Measurements from ENCODE around the gene IGFN1. TPM values are rescaled to one million over a fixed set of nuclear protein-coding genes. Genes with fewer than 3 reads are reported as not detected.

IGFN1 gene
- total and polyA plus RNA-seq, 10 donors = 0.02 to 0.03 (median 0.02) TPM; not detected in 7

DNA sequence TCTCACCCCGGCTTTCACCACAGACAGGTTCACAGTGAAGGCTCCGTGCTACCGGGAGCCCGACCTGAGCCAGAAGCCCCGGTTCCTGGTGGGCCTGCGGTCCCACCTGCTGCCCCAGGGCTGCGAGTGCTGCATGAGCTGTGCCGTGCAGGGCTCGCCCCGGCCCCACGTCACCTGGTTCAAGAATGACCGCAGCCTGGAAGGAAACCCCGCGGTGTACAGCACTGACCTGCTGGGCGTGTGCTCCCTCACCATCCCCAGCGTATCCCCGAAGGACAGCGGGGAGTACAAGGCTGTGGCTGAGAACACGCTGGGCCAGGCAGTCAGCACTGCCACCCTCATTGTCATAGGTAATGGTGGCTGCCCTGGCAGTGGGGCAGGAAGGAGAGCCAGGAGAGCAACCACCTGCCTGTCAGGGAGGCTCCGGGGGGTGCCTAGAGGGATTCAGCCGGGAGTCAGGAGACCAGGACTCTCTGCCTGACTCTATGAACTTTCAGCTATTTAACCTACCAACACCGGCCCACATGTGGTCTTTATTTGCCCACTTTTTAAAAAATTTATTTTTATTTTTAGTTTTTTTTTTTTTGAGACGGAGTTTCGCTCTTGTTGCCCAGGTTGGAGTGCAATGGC lies 36.4 kb downstream of the IGFN1 start:
- intact Hi-C loops (cut with DNase I; ENCODE audit: low total_unique reads) = no loop called here
- H3K36me3 ChIP-seq = no peaks in the 10 kb centered on the region
- no peak for DNase-seq

DNA sequence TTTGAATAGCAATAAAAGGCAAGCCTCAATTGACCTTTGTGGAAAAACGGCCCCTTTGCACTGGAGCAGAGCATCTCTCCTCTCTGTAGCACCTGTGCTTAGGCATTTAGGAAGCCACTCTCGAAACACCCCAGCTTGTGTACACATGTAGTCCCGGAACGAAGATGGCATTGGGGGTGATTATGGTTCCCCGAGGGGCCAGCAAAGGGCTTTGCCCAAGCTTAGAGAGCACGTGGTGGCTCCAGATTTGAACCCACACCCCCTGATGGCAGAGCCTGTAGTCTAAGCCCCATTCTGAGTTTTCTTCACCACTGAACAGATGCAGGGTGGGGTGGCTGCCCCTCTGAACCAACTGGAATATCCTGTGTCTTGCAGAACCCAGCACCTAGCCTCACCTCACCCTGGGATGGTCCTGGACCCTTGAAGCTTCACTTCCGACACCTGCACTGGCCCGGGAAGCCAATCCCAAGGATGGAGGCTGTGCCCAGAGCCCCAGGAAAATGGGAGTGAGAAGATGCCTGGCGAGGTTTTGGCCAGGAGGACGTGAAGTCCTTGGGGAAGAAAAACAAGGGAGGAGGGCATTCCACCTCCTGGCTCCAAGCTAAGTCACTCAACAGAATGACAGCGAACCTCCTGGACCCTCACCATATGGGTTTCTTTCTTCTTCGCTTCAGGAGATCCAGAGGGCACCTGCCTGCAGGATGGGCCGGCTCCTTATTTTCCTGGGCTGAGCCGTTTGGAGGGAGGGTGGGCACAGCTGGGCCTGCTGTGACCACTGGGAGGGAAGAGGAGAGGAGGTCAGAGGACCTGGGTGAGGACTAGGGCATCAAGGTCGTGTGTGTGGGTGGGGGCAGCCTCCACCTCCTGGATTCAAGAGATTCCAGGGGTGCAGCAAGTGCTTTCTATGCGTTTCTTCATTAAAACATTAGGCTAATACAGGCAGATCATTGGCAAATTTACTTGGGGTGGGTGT lies 37.7 kb downstream of the IGFN1 start:
- peaks cover 0 to 45% (median 0%) of the 10 kb centered on the region in 7 donors for H3K27me3 ChIP-seq (replicated peaks in 1 of 7)
- no peak for DNase-seq
- no peak overlapping the region for H3K4me3 ChIP-seq
- no peak overlapping the region for H3K27ac ChIP-seq
- peaks cover 0 to 14% (median 6%) of the 10 kb centered on the region in 8 donors for H3K9me3 ChIP-seq
- 74 to 85% (median 78%) methylated on average over 15 to 16 of the region's 16 CpGs for WGBS, 5 donors
- no peaks in the 10 kb centered on the region for H3K4me1 ChIP-seq
- intact Hi-C loops (cut with DNase I; ENCODE audit: low total_unique reads) = no loop called here
- no peaks in the 10 kb centered on the region for H3K36me3 ChIP-seq
- TF ChIP-seq POLR2A (IDR thresholded peaks at IDR 0.05) (no peak), POLR2AphosphoS5 (IDR thresholded peaks at IDR 0.05) (no peak)
- TF ChIP-seq, protein P1, sequence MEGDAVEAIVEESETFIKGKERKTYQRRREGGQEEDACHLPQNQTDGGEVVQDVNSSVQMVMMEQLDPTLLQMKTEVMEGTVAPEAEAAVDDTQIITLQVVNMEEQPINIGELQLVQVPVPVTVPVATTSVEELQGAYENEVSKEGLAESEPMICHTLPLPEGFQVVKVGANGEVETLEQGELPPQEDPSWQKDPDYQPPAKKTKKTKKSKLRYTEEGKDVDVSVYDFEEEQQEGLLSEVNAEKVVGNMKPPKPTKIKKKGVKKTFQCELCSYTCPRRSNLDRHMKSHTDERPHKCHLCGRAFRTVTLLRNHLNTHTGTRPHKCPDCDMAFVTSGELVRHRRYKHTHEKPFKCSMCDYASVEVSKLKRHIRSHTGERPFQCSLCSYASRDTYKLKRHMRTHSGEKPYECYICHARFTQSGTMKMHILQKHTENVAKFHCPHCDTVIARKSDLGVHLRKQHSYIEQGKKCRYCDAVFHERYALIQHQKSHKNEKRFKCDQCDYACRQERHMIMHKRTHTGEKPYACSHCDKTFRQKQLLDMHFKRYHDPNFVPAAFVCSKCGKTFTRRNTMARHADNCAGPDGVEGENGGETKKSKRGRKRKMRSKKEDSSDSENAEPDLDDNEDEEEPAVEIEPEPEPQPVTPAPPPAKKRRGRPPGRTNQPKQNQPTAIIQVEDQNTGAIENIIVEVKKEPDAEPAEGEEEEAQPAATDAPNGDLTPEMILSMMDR (IDR thresholded peaks at IDR 0.05 in 8 of 11, conservative IDR thresholded peaks at IDR 0.05 in 3 of 11) = no peak

More for the DNA sequence above, 36.4 kb downstream of the IGFN1 start:
- Histone ChIP-seq H3K27me3 (replicated peaks in 1 of 7) (peaks cover 0 to 45% (median 0%) of the 10 kb centered on the region in 7 donors), H3K27ac (no peak overlapping the region), H3K9me3 (peaks cover 0 to 4% (median 0%) of the 10 kb centered on the region in 8 donors), H3K4me3 (no peak overlapping the region), H3K4me1 (peaks cover 0 to 4% (median 0%) of the 10 kb centered on the region in 6 donors)
- 87 to 93% (median 90%) methylated on average over 7 to 24 of the region's 24 CpGs for WGBS, 5 donors
- TF ChIP-seq POLR2A (IDR thresholded peaks at IDR 0.05) (no peak), POLR2AphosphoS5 (IDR thresholded peaks at IDR 0.05) (no peak)
- TF ChIP-seq, protein P1 (IDR thresholded peaks at IDR 0.05 in 8 of 11, conservative IDR thresholded peaks at IDR 0.05 in 3 of 11) = no peak

DNA sequence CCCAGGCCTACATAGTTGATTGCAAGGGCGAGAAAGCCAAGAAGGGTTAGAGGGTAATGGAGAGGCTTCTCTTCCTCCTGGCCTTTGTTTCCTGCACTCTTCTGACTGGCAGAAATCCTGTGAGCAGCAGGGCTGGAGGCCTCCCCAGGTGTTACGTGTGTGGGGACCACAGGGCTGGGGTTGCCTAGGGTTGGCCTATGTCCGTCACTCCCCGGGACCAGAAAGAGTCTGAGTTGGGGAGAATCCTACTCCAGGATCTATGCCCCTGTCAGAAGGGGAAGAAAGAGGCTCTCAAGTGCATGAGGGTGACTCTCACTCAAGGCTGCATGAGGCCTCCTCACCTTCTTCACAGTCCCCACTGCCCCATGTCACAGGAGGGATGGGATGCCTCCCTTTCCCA lies 38.5 kb downstream of the IGFN1 start:
- WGBS, 5 donors = 73 to 97% (median 86%) methylated on average over 3 to 4 of the region's 4 CpGs
- Histone ChIP-seq H3K36me3 (no peaks in the 10 kb centered on the region), H3K9me3 (peaks cover 0 to 19% (median 9%) of the 10 kb centered on the region in 8 donors), H3K4me3 (no peak overlapping the region), H3K4me1 (no peaks in the 10 kb centered on the region), H3K27me3 (replicated peaks in 1 of 7) (peaks cover 0 to 45% (median 0%) of the 10 kb centered on the region in 7 donors), H3K27ac (no peak overlapping the region)
- TF ChIP-seq, protein P1 (IDR thresholded peaks at IDR 0.05 in 8 of 11, conservative IDR thresholded peaks at IDR 0.05 in 3 of 11) = no peak
- TF ChIP-seq POLR2AphosphoS5 (IDR thresholded peaks at IDR 0.05) (no peak), POLR2A (IDR thresholded peaks at IDR 0.05) (no peak)
- intact Hi-C loops (cut with DNase I; ENCODE audit: low total_unique reads) = no loop called here
- no peak for DNase-seq
